Non-pigmented ciliary epithelial cell (primary cell): ENCODE data around the gene ARMC3.

Experiments used
- DNase-seq: peaks from one replicate; pipeline ENCODE4 v3.0.0-alpha.2; 2010; ENCODE audit warnings: low read depth

Gene ARMC3

DNA sequence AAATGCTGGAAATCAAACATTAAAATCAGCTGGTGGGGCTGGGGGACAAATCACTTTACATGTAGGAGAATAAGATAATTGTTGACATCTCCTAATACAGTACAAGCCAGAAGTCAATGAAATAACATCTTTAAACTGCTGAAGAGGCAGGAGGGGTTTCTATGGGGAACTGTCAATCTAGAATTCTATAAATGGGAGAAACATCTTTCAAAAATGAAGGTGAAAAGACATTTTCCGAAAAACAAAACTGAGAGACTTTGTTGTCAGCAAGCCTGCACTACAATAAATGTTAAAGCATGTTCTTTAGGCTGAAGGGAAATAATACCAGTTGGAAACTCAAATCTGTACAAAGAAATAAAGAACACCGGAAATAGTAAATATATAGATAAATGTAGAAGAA lies 150.3 kb downstream of the ARMC3 start:
- DNase-seq, result no peak

- no peak for DNase-seq
Observed at GRCh38 chr10:23079700-23080099, 151.8 kb downstream of the ARMC3 start.

GRCh38 chr10:23080262-23080661 lies 152.4 kb downstream of the ARMC3 start:
- no peak for DNase-seq

DNA sequence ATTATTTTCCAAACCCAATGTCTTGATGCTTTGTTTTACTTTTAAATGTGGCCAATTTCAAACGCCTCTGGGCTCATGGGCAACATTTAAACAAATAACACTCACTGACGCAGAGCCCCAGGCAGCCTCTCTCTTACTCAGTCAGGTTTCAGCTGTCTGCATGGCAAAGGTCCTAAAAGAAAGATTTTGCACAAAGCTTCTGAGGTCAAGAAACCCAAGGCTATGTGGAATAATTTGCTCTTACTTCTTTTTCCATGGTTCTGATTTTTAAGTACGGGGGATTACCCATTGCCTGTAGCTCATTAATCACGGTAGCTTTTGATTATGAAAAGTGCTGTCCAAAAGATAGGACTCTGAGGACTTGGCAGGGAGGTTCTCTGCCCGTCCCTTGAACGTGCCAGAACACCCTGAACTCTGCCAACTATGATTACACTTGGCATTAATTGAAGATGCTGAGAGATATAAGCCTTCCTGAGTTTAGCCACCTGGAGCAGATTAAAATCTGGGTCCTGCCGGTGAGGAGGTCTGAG lies 153.4 kb downstream of the ARMC3 start:
- no peak for DNase-seq

DNA sequence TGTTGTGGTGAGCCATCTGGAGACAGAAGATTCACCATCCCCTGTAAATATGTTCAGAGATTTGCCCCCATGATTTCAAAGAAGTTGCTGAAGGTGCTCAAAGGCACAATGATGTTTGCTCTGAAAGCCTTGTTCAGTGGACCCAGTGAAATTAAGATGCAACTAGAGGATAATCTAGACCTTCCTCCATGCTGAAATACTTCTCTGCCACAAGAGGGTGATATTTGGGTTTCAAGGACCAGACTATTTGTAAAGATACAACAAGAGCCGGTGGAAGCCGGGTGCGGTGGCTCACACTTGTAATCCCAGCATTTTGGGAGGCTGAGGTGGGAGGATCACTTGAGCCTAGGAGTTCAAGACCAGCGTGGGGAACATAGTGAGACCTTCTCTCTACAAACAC lies 154.0 kb downstream of the ARMC3 start:
- no peak for DNase-seq
